Thyroid gland (tissue), 4 donors: ENCODE measurements around the gene APBB2. TPM values are rescaled to one million over a fixed set of nuclear protein-coding genes. Genes with fewer than 3 reads are reported as not detected.
A peak's percentile ranks its signal among the peaks of the same experiment; 100 is the strongest.

Experiments
- DNase-seq, 2 donors: peaks; one replicate each; pipeline ENCODE4 v3.0.0-alpha.2; 2019
- H3K27ac ChIP-seq, 3 donors: fragments of 200-600 bp; sonication (generic); 1 replicate in 2 of 3; 2 replicates in 1 of 3; pipeline ENCODE4 v1.5.1; 2016 to 2019; ENCODE audit warnings: mild to moderate bottlenecking in 1 of 3, moderate library complexity in 1 of 3
- H3K27me3 ChIP-seq: fragments of 200-600 bp; sonication (generic); one replicate; pipeline ENCODE4 v1.5.1; 2019
- H3K36me3 ChIP-seq, 2 donors: fragments of 200-600 bp; sonication (generic); one replicate each; pipeline ENCODE4 v1.5.1; 2016 to 2019
- H3K4me1 ChIP-seq, 2 donors: fragments of 200-600 bp; sonication (generic); one replicate each; pipeline ENCODE4 v1.5.1; 2017 to 2019
- H3K4me3 ChIP-seq, 3 donors: fragments of 200-600 bp; sonication (generic); replicated peaks in 1 of 3; 1 replicate in 2 of 3; 2 replicates in 1 of 3; pipeline ENCODE4 v1.5.1; 2016; ENCODE audit warnings: mild to moderate bottlenecking in 1 of 3
- H3K9me3 ChIP-seq: fragments of 200-600 bp; sonication (generic); one replicate; pipeline ENCODE4 v1.5.1; 2017
- CTCF ChIP-seq, 6 experiments: fragments of 200-600 bp in 3 of 6; fragments of 450-650 bp in 3 of 6; sonication (generic) in 3 of 6; IDR thresholded peaks; one replicate each; pipeline ENCODE4 v1.5.1; 2016 to 2019; ENCODE audit warnings: antibody characterized with exemption in 6 of 6, mild to moderate bottlenecking in 2 of 6, inconsistent platforms in 1 of 6, moderate library complexity in 1 of 6
- POLR2A ChIP-seq, 2 donors: fragments of 450-650 bp; IDR thresholded peaks; one replicate each; pipeline ENCODE4 v1.6.1; 2017; ENCODE audit warnings: antibody characterized with exemption in 2 of 2, mild to moderate bottlenecking in 2 of 2, moderate library complexity in 1 of 2
- WGBS, 2 donors: methylation state at CpG; one replicate each; pipeline ENCODE4 v1.1.5; 2017; 5-methylcytosine and 5-hydroxymethylcytosine counted together
- intact Hi-C: fragments of 100-400 bp; cut with DNase I; formaldehyde crosslinking; loops from one replicate; pipeline ENCODE4 v1.15.1; 2023
- total RNA-seq, 4 donors: library from RNA; depleted of rRNA; stranded (reverse); fragments of >200 nt; gene quantifications; one replicate each; pipeline ENCODE4 v1.2.3, GENCODE V29; 2016

APBB2 gene
- total RNA-seq, 4 donors from 2014 or later: 174 to 253 (median 199) TPM

- TF ChIP-seq CTCF (IDR thresholded peaks at IDR 0.05) (no peak), POLR2A (IDR thresholded peaks at IDR 0.05) (no peak)
- no peak for DNase-seq
Measured at GRCh38 chr4:41081847-41082246, 132.5 kb downstream of the APBB2 start.

GRCh38 chr4:41080976-41081375, 133.4 kb downstream of the APBB2 start:
- H3K36me3 ChIP-seq: no peaks in the 10 kb centered on the region
- H3K27ac ChIP-seq: peak overlapping the region in 1 of 3 donors; percentile 37
- no peak for DNase-seq
- TF ChIP-seq POLR2A (IDR thresholded peaks at IDR 0.05): no peak
- no peak for TF ChIP-seq CTCF (IDR thresholded peaks at IDR 0.05)
- intact Hi-C loops: no loop called here
- no peaks in the 10 kb centered on the region for H3K9me3 ChIP-seq
- peaks cover 4 to 24% of the 10 kb centered on the region in 2 donors for H3K4me1 ChIP-seq
- no peak overlapping the region for H3K4me3 ChIP-seq
- 52 to 62% methylated on average over 4 of the region's 4 CpGs for WGBS, 2 donors
- H3K27me3 ChIP-seq: no peaks in the 10 kb centered on the region

More at GRCh38 chr4:41081847-41082246, 132.5 kb downstream of the APBB2 start:
- Histone ChIP-seq H3K4me1 (peaks cover 0 to 19% of the 10 kb centered on the region in 2 donors), H3K27me3 (no peaks in the 10 kb centered on the region), H3K27ac (no peak overlapping the region), H3K4me3 (no peak overlapping the region), H3K36me3 (no peaks in the 10 kb centered on the region), H3K9me3 (no peaks in the 10 kb centered on the region)
- intact Hi-C loops: no loop called here
- 88 to 93% methylated on average over 5 of the region's 5 CpGs for WGBS, 2 donors

GRCh38 chr4:41079881-41080560, 134.3 kb downstream of the APBB2 start:
- no peak overlapping the region for H3K4me3 ChIP-seq
- H3K9me3 ChIP-seq: no peaks in the 10 kb centered on the region
- peaks cover 4 to 26% of the 10 kb centered on the region in 2 donors for H3K4me1 ChIP-seq
- no peak overlapping the region for H3K27ac ChIP-seq
- H3K36me3 ChIP-seq: no peaks in the 10 kb centered on the region
- no peak for DNase-seq
- 75 to 87% methylated on average over 6 of the region's 6 CpGs for WGBS, 2 donors
- intact Hi-C loops: no loop called here
- TF ChIP-seq CTCF (IDR thresholded peaks at IDR 0.05): no peak
- H3K27me3 ChIP-seq: no peaks in the 10 kb centered on the region

GRCh38 chr4:41077628-41078027, 136.7 kb downstream of the APBB2 start:
- no peak for DNase-seq
- Histone ChIP-seq H3K27ac (no peak overlapping the region), H3K4me3 (no peak overlapping the region), H3K4me1 (peaks cover 20 to 42% of the 10 kb centered on the region in 2 donors), H3K27me3 (no peaks in the 10 kb centered on the region), H3K9me3 (no peaks in the 10 kb centered on the region), H3K36me3 (no peaks in the 10 kb centered on the region)
- 19 to 36% methylated on average over 1 of the region's 1 CpG for WGBS, 2 donors
- intact Hi-C loops: no loop called here
- no peak for TF ChIP-seq POLR2A (IDR thresholded peaks at IDR 0.05)
- TF ChIP-seq CTCF (IDR thresholded peaks at IDR 0.05): no peak

GRCh38 chr4:41076481-41076880, 137.9 kb downstream of the APBB2 start:
- H3K27ac ChIP-seq: no peak overlapping the region
- no peaks in the 10 kb centered on the region for H3K9me3 ChIP-seq
- peaks cover 30 to 54% of the 10 kb centered on the region in 2 donors for H3K4me1 ChIP-seq
- no peak overlapping the region for H3K4me3 ChIP-seq
- no peaks in the 10 kb centered on the region for H3K27me3 ChIP-seq
- WGBS, 2 donors: 96 to 100% methylated on average over 1 of the region's 1 CpG
- intact Hi-C loops: no loop called here
- TF ChIP-seq CTCF (IDR thresholded peaks at IDR 0.05): no peak
- no peak for TF ChIP-seq POLR2A (IDR thresholded peaks at IDR 0.05)
- no peak for DNase-seq
- H3K36me3 ChIP-seq: no peaks in the 10 kb centered on the region
